ENCODE measurements around the gene SYT9.

DNA sequence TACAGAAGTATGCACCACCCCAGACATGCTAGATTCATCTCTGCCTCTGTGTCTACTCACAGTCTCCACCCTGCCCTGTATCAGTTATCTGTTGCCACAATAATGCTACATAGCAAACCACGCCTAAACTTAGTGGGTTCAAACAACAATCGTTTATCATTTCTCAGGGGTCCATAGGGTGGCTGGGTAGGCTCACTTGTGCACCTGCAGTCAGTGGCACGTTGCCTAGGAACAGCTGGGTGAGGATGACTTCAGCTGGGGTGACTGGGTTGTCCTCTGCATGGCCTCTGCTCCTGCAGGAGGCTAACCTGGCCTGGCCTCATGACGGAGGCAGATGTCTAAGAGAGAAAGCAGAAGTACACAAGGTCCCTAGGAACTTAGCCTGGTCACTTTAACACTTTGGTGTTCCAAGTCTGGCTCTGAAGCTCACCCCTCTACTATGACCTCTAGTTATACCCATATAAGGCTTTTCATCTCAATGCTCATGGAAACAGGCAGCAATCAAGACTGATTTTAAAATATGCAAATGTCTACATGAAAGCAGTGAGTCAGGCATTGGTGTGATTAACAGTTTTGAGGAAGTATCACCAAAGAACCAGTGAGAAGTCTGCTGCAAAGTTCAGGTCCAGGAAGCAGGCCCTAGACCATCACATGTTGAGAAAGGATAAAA is 244.3 kb downstream of the SYT9 start:
- TF ChIP-seq, protein P1, sequence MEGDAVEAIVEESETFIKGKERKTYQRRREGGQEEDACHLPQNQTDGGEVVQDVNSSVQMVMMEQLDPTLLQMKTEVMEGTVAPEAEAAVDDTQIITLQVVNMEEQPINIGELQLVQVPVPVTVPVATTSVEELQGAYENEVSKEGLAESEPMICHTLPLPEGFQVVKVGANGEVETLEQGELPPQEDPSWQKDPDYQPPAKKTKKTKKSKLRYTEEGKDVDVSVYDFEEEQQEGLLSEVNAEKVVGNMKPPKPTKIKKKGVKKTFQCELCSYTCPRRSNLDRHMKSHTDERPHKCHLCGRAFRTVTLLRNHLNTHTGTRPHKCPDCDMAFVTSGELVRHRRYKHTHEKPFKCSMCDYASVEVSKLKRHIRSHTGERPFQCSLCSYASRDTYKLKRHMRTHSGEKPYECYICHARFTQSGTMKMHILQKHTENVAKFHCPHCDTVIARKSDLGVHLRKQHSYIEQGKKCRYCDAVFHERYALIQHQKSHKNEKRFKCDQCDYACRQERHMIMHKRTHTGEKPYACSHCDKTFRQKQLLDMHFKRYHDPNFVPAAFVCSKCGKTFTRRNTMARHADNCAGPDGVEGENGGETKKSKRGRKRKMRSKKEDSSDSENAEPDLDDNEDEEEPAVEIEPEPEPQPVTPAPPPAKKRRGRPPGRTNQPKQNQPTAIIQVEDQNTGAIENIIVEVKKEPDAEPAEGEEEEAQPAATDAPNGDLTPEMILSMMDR (IDR thresholded peaks at IDR 0.05; ENCODE audit: poor library complexity, severe bottlenecking), result no peak
- TF ChIP-seq EP300 (conservative IDR thresholded peaks at IDR 0.05; ENCODE audit: poor library complexity, severe bottlenecking) (no peak), POLR2AphosphoS5 (IDR thresholded peaks at IDR 0.05) (no peak), EZH2 (IDR thresholded peaks at IDR 0.05; ENCODE audit: borderline replicate concordance, insufficient read depth, low read length, poor library complexity, severe bottlenecking) (no peak), TAF1 (IDR thresholded peaks at IDR 0.05; ENCODE audit: low read depth) (no peak), SMC3 (conservative IDR thresholded peaks at IDR 0.05; ENCODE audit: poor library complexity) (no peak)
- TF ChIP-seq, protein P2, sequence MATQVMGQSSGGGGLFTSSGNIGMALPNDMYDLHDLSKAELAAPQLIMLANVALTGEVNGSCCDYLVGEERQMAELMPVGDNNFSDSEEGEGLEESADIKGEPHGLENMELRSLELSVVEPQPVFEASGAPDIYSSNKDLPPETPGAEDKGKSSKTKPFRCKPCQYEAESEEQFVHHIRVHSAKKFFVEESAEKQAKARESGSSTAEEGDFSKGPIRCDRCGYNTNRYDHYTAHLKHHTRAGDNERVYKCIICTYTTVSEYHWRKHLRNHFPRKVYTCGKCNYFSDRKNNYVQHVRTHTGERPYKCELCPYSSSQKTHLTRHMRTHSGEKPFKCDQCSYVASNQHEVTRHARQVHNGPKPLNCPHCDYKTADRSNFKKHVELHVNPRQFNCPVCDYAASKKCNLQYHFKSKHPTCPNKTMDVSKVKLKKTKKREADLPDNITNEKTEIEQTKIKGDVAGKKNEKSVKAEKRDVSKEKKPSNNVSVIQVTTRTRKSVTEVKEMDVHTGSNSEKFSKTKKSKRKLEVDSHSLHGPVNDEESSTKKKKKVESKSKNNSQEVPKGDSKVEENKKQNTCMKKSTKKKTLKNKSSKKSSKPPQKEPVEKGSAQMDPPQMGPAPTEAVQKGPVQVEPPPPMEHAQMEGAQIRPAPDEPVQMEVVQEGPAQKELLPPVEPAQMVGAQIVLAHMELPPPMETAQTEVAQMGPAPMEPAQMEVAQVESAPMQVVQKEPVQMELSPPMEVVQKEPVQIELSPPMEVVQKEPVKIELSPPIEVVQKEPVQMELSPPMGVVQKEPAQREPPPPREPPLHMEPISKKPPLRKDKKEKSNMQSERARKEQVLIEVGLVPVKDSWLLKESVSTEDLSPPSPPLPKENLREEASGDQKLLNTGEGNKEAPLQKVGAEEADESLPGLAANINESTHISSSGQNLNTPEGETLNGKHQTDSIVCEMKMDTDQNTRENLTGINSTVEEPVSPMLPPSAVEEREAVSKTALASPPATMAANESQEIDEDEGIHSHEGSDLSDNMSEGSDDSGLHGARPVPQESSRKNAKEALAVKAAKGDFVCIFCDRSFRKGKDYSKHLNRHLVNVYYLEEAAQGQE (IDR thresholded peaks at IDR 0.05; ENCODE audit: borderline replicate concordance), result no peak
